ENCODE results near the gene KREMEN2. TPM values are rescaled to one million over a fixed set of nuclear protein-coding genes. Genes with fewer than 3 reads are reported as not detected.

The KREMEN2 gene
- total and polyA plus RNA-seq, 2 of the 13 experiments (the other 11 are each of a cell fraction or from before 2014, with no cell fraction given), result 0.48 to 1.2 TPM

DNA sequence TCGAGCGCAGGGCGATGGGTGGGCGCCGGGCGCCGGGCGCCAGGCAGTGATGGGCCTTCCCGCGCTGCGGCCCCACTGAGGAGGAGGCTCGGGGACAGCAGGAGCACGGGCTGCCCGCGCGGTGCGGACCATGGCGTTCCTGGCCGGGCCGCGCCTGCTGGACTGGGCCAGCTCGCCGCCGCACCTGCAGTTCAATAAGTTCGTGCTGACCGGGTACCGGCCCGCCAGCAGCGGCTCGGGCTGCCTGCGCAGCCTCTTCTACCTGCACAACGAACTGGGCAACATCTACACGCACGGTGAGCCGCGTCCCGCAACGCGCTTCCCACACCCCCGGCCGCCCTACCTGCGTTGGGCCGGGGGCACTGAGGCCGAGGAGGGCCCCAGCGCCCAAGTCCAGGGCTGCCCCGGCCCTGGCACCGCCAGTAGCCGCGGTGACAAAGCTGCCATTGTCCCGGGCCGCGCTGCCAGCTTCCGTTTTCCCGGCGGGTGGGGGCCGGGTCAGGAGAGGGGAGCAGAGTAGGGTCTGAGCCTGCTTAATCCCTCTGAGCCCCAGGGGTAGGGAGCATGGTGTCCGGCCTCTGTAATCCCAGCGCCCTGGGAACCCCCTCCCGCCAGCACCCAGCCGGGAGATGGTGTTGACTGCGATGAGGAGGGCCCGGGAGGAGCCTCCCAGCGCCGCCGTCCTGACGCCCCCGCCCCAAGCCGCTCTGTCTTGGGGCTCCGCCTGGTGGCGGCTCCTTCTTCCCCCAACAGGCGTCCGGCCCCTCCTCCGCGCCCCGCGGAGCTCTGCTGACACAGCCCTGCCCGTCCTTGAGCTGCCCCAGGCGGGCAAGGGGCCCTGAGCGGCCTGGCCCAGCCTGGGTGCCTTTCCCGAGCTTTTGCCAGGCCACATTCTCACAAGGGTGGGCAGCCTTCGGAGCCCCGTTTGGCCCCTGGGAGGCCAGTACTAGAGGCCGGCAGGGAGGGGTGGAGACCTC lies 5.8 kb downstream of the KREMEN2 start (continued):
- TF ChIP-seq MYC (CRISPR knock-in tag; IDR thresholded peaks at IDR 0.05; ENCODE audit: borderline replicate concordance), result peak; percentile 63; the same call in 1 of the 2 replicates
- TF ChIP-seq, protein P1, sequence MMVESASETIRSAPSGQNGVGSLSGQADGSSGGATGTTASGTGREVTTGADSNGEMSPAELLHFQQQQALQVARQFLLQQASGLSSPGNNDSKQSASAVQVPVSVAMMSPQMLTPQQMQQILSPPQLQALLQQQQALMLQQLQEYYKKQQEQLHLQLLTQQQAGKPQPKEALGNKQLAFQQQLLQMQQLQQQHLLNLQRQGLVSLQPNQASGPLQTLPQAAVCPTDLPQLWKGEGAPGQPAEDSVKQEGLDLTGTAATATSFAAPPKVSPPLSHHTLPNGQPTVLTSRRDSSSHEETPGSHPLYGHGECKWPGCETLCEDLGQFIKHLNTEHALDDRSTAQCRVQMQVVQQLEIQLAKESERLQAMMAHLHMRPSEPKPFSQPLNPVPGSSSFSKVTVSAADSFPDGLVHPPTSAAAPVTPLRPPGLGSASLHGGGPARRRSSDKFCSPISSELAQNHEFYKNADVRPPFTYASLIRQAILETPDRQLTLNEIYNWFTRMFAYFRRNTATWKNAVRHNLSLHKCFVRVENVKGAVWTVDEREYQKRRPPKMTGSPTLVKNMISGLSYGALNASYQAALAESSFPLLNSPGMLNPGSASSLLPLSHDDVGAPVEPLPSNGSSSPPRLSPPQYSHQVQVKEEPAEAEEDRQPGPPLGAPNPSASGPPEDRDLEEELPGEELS (CRISPR knock-in tag; IDR thresholded peaks at IDR 0.05), result peak; percentile 14; the same call in 1 of the 2 replicates
- TF ChIP-seq KDM2A (CRISPR knock-in tag; IDR thresholded peaks at IDR 0.05; ENCODE audit: borderline replicate concordance, low read depth), result peak; percentile 87; the same call in 1 of the 2 replicates
- TF ChIP-seq SNAPC2 (CRISPR knock-in tag; IDR thresholded peaks at IDR 0.05), result no peak

DNA sequence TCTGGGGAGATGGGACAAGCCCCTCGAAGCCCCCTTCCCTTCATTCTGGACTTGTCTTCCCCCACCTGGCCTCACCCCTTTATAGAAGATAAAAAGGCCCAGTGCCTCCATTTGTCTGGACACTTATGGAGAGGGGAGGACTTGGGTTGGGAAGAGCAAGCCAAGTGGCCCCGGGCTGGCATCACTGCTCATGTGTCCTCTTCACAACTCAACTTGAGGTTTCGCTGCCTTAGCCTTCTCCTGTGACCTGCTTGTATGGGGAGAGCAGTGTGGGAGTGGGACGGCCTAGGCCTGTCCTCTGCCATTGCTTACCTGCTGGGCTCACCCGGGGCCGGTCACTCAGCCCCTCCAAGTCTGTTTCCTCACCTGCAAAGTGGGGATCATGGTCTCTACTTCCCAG lies 6.5 kb downstream of the KREMEN2 start:
- ChIA-PET CTCF (ENCODE audit: low intra/inter-chr PET ratio, low total read pairs) (interaction anchor here (1.2 kb wide), 1 partner anchor 9 kb away, joined by 3 read pairs; no protein-coding TSS in a partner anchor), POLR2A (interaction anchor here (0.8 to 2.4 kb wide), 8 partner anchors 8 to 89 kb away, joined by 3 to 31 read pairs (median 6); partner anchors contain the start of genes HCFC1R1, PKMYT1, THOC6 and TNFRSF12A)
- H3K27ac ChIP-seq (ENCODE audit: extremely low read length, insufficient read depth, low read length), result peak overlapping the region; percentile 76
- peaks cover 8% of the 10 kb centered on the region for H3K79me2 ChIP-seq (ENCODE audit: insufficient read depth, low read length)
- peak overlapping the region; percentile 86 to 91 (median 91) for H3K4me3 ChIP-seq (replicated peaks in 1 of 3; ENCODE audit: insufficient read depth in 1 of 3, low read depth in 2 of 3, low read length in 3 of 3)
- no peak for TF ChIP-seq ZNF329 (CRISPR knock-in tag; IDR thresholded peaks at IDR 0.05; ENCODE audit: low read depth)
- no peak for TF ChIP-seq RFXANK (CRISPR knock-in tag; IDR thresholded peaks at IDR 0.05)
- no peak for TF ChIP-seq ARID2 (CRISPR knock-in tag; IDR thresholded peaks at IDR 0.05; ENCODE audit: borderline replicate concordance)
- TF ChIP-seq, protein P2, sequence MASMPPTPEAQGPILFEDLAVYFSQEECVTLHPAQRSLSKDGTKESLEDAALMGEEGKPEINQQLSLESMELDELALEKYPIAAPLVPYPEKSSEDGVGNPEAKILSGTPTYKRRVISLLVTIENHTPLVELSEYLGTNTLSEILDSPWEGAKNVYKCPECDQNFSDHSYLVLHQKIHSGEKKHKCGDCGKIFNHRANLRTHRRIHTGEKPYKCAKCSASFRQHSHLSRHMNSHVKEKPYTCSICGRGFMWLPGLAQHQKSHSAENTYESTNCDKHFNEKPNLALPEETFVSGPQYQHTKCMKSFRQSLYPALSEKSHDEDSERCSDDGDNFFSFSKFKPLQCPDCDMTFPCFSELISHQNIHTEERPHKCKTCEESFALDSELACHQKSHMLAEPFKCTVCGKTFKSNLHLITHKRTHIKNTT (CRISPR knock-in tag; IDR thresholded peaks at IDR 0.05), result no peak
- TF ChIP-seq CBX1 (IDR thresholded peaks at IDR 0.05; ENCODE audit: low read depth), result no peak
- no peak for TF ChIP-seq AKAP8 (CRISPR knock-in tag; IDR thresholded peaks at IDR 0.05)
- TF ChIP-seq PHF5A (CRISPR knock-in tag; IDR thresholded peaks at IDR 0.05; ENCODE audit: low read depth, unreplicated experiment), result no peak
- peak overlapping the region; percentile 86 for H3K4me2 ChIP-seq (ENCODE audit: low read depth, low read length)
- no peak overlapping the region for H2AFZ ChIP-seq (ENCODE audit: low read length)
- no peaks in the 10 kb centered on the region for H4K20me1 ChIP-seq (ENCODE audit: insufficient read depth, low read length)
- FAIRE-seq (no peak), ATAC-seq (no peak), DNase-seq (ENCODE audit: low spot score) (no peak)
- no peaks in the 10 kb centered on the region for H3K9me3 ChIP-seq (ENCODE audit: low read length)
- BruUV-seq (replicated peaks), result TSS peak; percentile 51
- H3K4me1 ChIP-seq (ENCODE audit: insufficient read depth, low read length), result peaks cover 17% of the 10 kb centered on the region
- H3K9ac ChIP-seq (ENCODE audit: insufficient read depth, low read depth, low read length), result peak overlapping the region; percentile 80
- intact Hi-C loops (cut with micrococcal nuclease; ENCODE audit: unreplicated experiment), result no loop called here
- in situ Hi-C loops (cut with HindIII; ENCODE audit: extremely low pct_ligation_motif_present, low pct_unique_long_range_greater_than_20kb), result no loop called here
- H3K36me3 ChIP-seq (replicated peaks in 1 of 2; ENCODE audit: control insufficient read depth in 1 of 2, insufficient read depth in 2 of 2, low read length in 2 of 2), result peaks cover 0 to 9% of the 10 kb centered on the region in 2 experiments; a peak in 1 of 5 replicates
- WGBS (ENCODE audit: low lambda C conversion rate), result no CpG with 5 or more reads among the region's 6 CpGs
- no peaks in the 10 kb centered on the region; a peak in 1 of 5 replicates for H3K27me3 ChIP-seq (ENCODE audit: control insufficient read depth in 1 of 2, insufficient read depth in 2 of 2, low read length in 2 of 2)

All from HepG2 (cell line).